Measurements from ENCODE around the gene RFPL3. TPM values are rescaled to one million over a fixed set of nuclear protein-coding genes. Genes with fewer than 3 reads are reported as not detected.
"Not testable (repeated sequence)": the region's sequence is repeated elsewhere in the genome, so short reads cannot be mapped to it uniquely, and the experiment has no call there.

The RFPL3 gene
- polyA plus RNA-seq, 1 donor: 0.04 TPM

- H3K27me3 ChIP-seq (ENCODE audit: control insufficient read depth, insufficient read depth, low read length); H3K4me1 ChIP-seq (ENCODE audit: control insufficient read depth, insufficient read depth, low read length); H3K4me3 ChIP-seq (ENCODE audit: low read length); H3K9me3 ChIP-seq (ENCODE audit: control insufficient read depth, low read depth, low read length); H3K36me3 ChIP-seq (ENCODE audit: control insufficient read depth, insufficient read depth, low read length); DNase-seq; H3K27ac ChIP-seq (ENCODE audit: low read length): not testable (repeated sequence)
- 80% methylated on average over 2 of the region's 6 CpGs for WGBS (ENCODE audit: insufficient coverage, low lambda C conversion rate)
These were observed 20.2 kb upstream of the RFPL3 start for GRCh38 chr22:32337425-32337824.

- Histone ChIP-seq H3K4me3 (ENCODE audit: low read length) (no peak overlapping the region), H3K9me3 (ENCODE audit: control insufficient read depth, low read depth, low read length) (no peaks in the 10 kb centered on the region)
- 100% methylated on average over 2 of the region's 10 CpGs for whole genome bisulfite sequencing (ENCODE audit: insufficient coverage, low lambda C conversion rate)
These were observed 18.9 kb upstream of the RFPL3 start for GRCh38 chr22:32338757-32339156.

GRCh38 chr22:32339190-32340012, 18.3 kb upstream of the RFPL3 start:
- Histone ChIP-seq H3K36me3 (ENCODE audit: control insufficient read depth, insufficient read depth, low read length) (no peaks in the 10 kb centered on the region), H3K9me3 (ENCODE audit: control insufficient read depth, low read depth, low read length) (no peaks in the 10 kb centered on the region), H3K27me3 (ENCODE audit: control insufficient read depth, insufficient read depth, low read length) (peaks cover 10% of the 10 kb centered on the region), H3K27ac (ENCODE audit: low read length) (no peak overlapping the region), H3K4me1 (ENCODE audit: control insufficient read depth, insufficient read depth, low read length) (no peaks in the 10 kb centered on the region), H3K4me3 (ENCODE audit: low read length) (no peak overlapping the region)
- DNase-seq: no peak
- WGBS (ENCODE audit: insufficient coverage, low lambda C conversion rate): 100% methylated on average over 2 of the region's 23 CpGs

More at GRCh38 chr22:32338757-32339156, 18.9 kb upstream of the RFPL3 start:
- H3K4me1 ChIP-seq (ENCODE audit: control insufficient read depth, insufficient read depth, low read length): no peaks in the 10 kb centered on the region
- H3K27ac ChIP-seq (ENCODE audit: low read length): no peak overlapping the region
- peaks cover 10% of the 10 kb centered on the region for H3K27me3 ChIP-seq (ENCODE audit: control insufficient read depth, insufficient read depth, low read length)
- no peaks in the 10 kb centered on the region for H3K36me3 ChIP-seq (ENCODE audit: control insufficient read depth, insufficient read depth, low read length)
- no peak for DNase-seq

GRCh38 chr22:32340411-32340810, 17.3 kb upstream of the RFPL3 start:
- H3K27ac ChIP-seq (ENCODE audit: low read length): no peak overlapping the region
- 64% methylated on average over 4 of the region's 11 CpGs for WGBS (ENCODE audit: insufficient coverage, low lambda C conversion rate)
- peaks cover 10% of the 10 kb centered on the region for H3K27me3 ChIP-seq (ENCODE audit: control insufficient read depth, insufficient read depth, low read length)

GRCh38 chr22:32341122-32341740, 16.4 kb upstream of the RFPL3 start:
- H3K4me3 ChIP-seq (ENCODE audit: low read length): no peak overlapping the region
- H3K9me3 ChIP-seq (ENCODE audit: control insufficient read depth, low read depth, low read length): no peaks in the 10 kb centered on the region
- no peak for DNase-seq
- WGBS (ENCODE audit: insufficient coverage, low lambda C conversion rate): 100% methylated on average over 1 of the region's 13 CpGs
- peaks cover 10% of the 10 kb centered on the region for H3K27me3 ChIP-seq (ENCODE audit: control insufficient read depth, insufficient read depth, low read length)
- no peak overlapping the region for H3K27ac ChIP-seq (ENCODE audit: low read length)
- no peaks in the 10 kb centered on the region for H3K36me3 ChIP-seq (ENCODE audit: control insufficient read depth, insufficient read depth, low read length)
- H3K4me1 ChIP-seq (ENCODE audit: control insufficient read depth, insufficient read depth, low read length): no peaks in the 10 kb centered on the region

More at GRCh38 chr22:32340411-32340810, 17.3 kb upstream of the RFPL3 start:
- Histone ChIP-seq H3K4me1 (ENCODE audit: control insufficient read depth, insufficient read depth, low read length) (no peaks in the 10 kb centered on the region), H3K9me3 (ENCODE audit: control insufficient read depth, low read depth, low read length) (no peaks in the 10 kb centered on the region), H3K36me3 (ENCODE audit: control insufficient read depth, insufficient read depth, low read length) (no peaks in the 10 kb centered on the region), H3K4me3 (ENCODE audit: low read length) (no peak overlapping the region)
- DNase-seq: no peak

- Histone ChIP-seq H3K9me3 (ENCODE audit: control insufficient read depth, low read depth, low read length) (no peaks in the 10 kb centered on the region), H3K36me3 (ENCODE audit: control insufficient read depth, insufficient read depth, low read length) (no peaks in the 10 kb centered on the region), H3K4me3 (ENCODE audit: low read length) (no peak overlapping the region), H3K27me3 (ENCODE audit: control insufficient read depth, insufficient read depth, low read length) (peaks cover 10% of the 10 kb centered on the region), H3K4me1 (ENCODE audit: control insufficient read depth, insufficient read depth, low read length) (no peaks in the 10 kb centered on the region), H3K27ac (ENCODE audit: low read length) (no peak overlapping the region)
- WGBS (ENCODE audit: insufficient coverage, low lambda C conversion rate): no CpG with 5 or more reads among the region's 2 CpGs
- DNase-seq: no peak
These were observed 14.7 kb upstream of the RFPL3 start for GRCh38 chr22:32342977-32343376.

- Histone ChIP-seq H3K9me3 (ENCODE audit: control insufficient read depth, low read depth, low read length) (no peaks in the 10 kb centered on the region), H3K27ac (ENCODE audit: low read length) (no peak overlapping the region), H3K4me1 (ENCODE audit: control insufficient read depth, insufficient read depth, low read length) (no peaks in the 10 kb centered on the region), H3K4me3 (ENCODE audit: low read length) (no peak overlapping the region), H3K27me3 (ENCODE audit: control insufficient read depth, insufficient read depth, low read length) (peaks cover 10% of the 10 kb centered on the region), H3K36me3 (ENCODE audit: control insufficient read depth, insufficient read depth, low read length) (no peaks in the 10 kb centered on the region)
- 85% methylated on average over 4 of the region's 5 CpGs for WGBS (ENCODE audit: insufficient coverage, low lambda C conversion rate)
- DNase-seq: no peak
These were observed 13.7 kb upstream of the RFPL3 start for GRCh38 chr22:32343941-32344340.

GRCh38 chr22:32348031-32348611, 9.5 kb upstream of the RFPL3 start:
- no peak for DNase-seq
- 89% methylated on average over 1 of the region's 6 CpGs for WGBS (ENCODE audit: insufficient coverage, low lambda C conversion rate)
- H3K27ac ChIP-seq (ENCODE audit: low read length): no peak overlapping the region

GRCh38 chr22:32351875-32352274, 5.8 kb upstream of the RFPL3 start:
- not testable (repeated sequence) for H3K9me3 ChIP-seq (ENCODE audit: control insufficient read depth, low read depth, low read length); H3K27ac ChIP-seq (ENCODE audit: low read length); DNase-seq; H3K4me3 ChIP-seq (ENCODE audit: low read length); H3K4me1 ChIP-seq (ENCODE audit: control insufficient read depth, insufficient read depth, low read length); H3K27me3 ChIP-seq (ENCODE audit: control insufficient read depth, insufficient read depth, low read length); H3K36me3 ChIP-seq (ENCODE audit: control insufficient read depth, insufficient read depth, low read length)
- no CpG with 5 or more reads among the region's 1 CpG for WGBS (ENCODE audit: insufficient coverage, low lambda C conversion rate)

More at GRCh38 chr22:32348031-32348611, 9.5 kb upstream of the RFPL3 start:
- H3K9me3 ChIP-seq (ENCODE audit: control insufficient read depth, low read depth, low read length): no peaks in the 10 kb centered on the region
- H3K4me1 ChIP-seq (ENCODE audit: control insufficient read depth, insufficient read depth, low read length): no peaks in the 10 kb centered on the region
- H3K27me3 ChIP-seq (ENCODE audit: control insufficient read depth, insufficient read depth, low read length): peaks cover 3% of the 10 kb centered on the region
- H3K4me3 ChIP-seq (ENCODE audit: low read length): no peak overlapping the region
- H3K36me3 ChIP-seq (ENCODE audit: control insufficient read depth, insufficient read depth, low read length): no peaks in the 10 kb centered on the region

GRCh38 chr22:32352681-32353080, 5.0 kb upstream of the RFPL3 start:
- no peaks in the 10 kb centered on the region for H3K36me3 ChIP-seq (ENCODE audit: control insufficient read depth, insufficient read depth, low read length)
- WGBS (ENCODE audit: insufficient coverage, low lambda C conversion rate): 100% methylated on average over 1 of the region's 14 CpGs
- no peaks in the 10 kb centered on the region for H3K27me3 ChIP-seq (ENCODE audit: control insufficient read depth, insufficient read depth, low read length)
- no peaks in the 10 kb centered on the region for H3K4me1 ChIP-seq (ENCODE audit: control insufficient read depth, insufficient read depth, low read length)
- no peak overlapping the region for H3K27ac ChIP-seq (ENCODE audit: low read length)
- no peak overlapping the region for H3K4me3 ChIP-seq (ENCODE audit: low read length)
- DNase-seq: no peak
- peaks cover 3% of the 10 kb centered on the region for H3K9me3 ChIP-seq (ENCODE audit: control insufficient read depth, low read depth, low read length)

All from large intestine (tissue), 3 donors.